Chondrocyte (in vitro differentiated cells): ENCODE results near the gene LARP4B. TPM values are rescaled to one million over a fixed set of nuclear protein-coding genes. Genes with fewer than 3 reads are reported as not detected.

Experiments used
- DNase-seq: peaks from one replicate; pipeline ENCODE4 v3.0.0; 2021; ENCODE audit warnings: mixed read lengths, low spot score
- H3K27ac Mint-ChIP-seq: one replicate; pipeline ENCODE4 v1.8.0; 2021; ENCODE audit warnings: mild to moderate bottlenecking, moderate library complexity, mixed read lengths; ENCODE audit not compliant: unreplicated experiment
- H3K27me3 Mint-ChIP-seq: 2 replicates; pipeline ENCODE4 v1.8.0; 2021; ENCODE audit warnings: low read depth, mixed read lengths
- H3K36me3 Mint-ChIP-seq: 2 replicates; pipeline ENCODE4 v1.8.0; 2021; ENCODE audit warnings: low read depth, mixed read lengths
- H3K4me1 Mint-ChIP-seq: 2 replicates; pipeline ENCODE4 v1.8.0; 2021; ENCODE audit warnings: low read depth, mild to moderate bottlenecking, mixed read lengths
- H3K4me3 Mint-ChIP-seq: one replicate; pipeline ENCODE4 v1.8.0; 2021; ENCODE audit warnings: mild to moderate bottlenecking, moderate library complexity, mixed read lengths; ENCODE audit not compliant: unreplicated experiment
- H3K9me3 Mint-ChIP-seq: 2 replicates; pipeline ENCODE4 v1.8.0; 2021; ENCODE audit warnings: low read depth, mixed read lengths
- total RNA-seq: library from RNA; stranded (reverse); gene quantifications from 3 replicates; pipeline ENCODE4 v1.2.1, GENCODE V29; 2021
- TF ChIP-seq, protein P1 (sequence below): fragments of 200-600 bp; sonication (generic); IDR thresholded peaks from 2 replicates; pipeline ENCODE4 v1.5.0; 2021; ENCODE audit warnings: antibody characterized with exemption, mild to moderate bottlenecking, moderate library complexity

The LARP4B gene
- total RNA-seq, 1 donor from 2014 or later = 67.1 TPM

DNA sequence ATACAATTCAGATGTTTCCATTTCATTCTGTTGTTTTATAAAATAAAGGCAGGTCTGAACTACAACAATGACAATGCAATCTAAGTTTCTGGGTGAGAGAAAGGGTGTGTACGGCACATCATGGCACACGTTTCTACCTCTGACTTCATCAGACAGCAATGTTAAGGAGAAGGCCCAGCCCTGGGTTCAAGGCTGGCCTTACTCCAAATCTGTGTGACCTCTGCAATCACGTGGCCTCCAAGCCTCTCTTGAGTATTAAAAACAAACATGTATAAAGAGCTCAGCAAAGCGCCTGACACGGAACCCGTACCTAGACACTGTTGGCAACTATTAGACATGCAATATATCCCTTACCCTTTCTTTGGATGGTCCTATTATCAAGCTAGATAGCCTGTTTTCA is 114.1 kb downstream of the LARP4B start:
- H3K36me3 Mint-ChIP-seq = peaks cover 36% of the 10 kb centered on the region
- H3K27ac Mint-ChIP-seq = peak overlapping the region; percentile 41
- no peak overlapping the region for H3K4me3 Mint-ChIP-seq
- DNase-seq = no peak
- H3K9me3 Mint-ChIP-seq = no peaks in the 10 kb centered on the region
- H3K4me1 Mint-ChIP-seq = peaks cover 35% of the 10 kb centered on the region
- TF ChIP-seq, protein P1, sequence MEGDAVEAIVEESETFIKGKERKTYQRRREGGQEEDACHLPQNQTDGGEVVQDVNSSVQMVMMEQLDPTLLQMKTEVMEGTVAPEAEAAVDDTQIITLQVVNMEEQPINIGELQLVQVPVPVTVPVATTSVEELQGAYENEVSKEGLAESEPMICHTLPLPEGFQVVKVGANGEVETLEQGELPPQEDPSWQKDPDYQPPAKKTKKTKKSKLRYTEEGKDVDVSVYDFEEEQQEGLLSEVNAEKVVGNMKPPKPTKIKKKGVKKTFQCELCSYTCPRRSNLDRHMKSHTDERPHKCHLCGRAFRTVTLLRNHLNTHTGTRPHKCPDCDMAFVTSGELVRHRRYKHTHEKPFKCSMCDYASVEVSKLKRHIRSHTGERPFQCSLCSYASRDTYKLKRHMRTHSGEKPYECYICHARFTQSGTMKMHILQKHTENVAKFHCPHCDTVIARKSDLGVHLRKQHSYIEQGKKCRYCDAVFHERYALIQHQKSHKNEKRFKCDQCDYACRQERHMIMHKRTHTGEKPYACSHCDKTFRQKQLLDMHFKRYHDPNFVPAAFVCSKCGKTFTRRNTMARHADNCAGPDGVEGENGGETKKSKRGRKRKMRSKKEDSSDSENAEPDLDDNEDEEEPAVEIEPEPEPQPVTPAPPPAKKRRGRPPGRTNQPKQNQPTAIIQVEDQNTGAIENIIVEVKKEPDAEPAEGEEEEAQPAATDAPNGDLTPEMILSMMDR = no peak
- no peaks in the 10 kb centered on the region for H3K27me3 Mint-ChIP-seq

DNA sequence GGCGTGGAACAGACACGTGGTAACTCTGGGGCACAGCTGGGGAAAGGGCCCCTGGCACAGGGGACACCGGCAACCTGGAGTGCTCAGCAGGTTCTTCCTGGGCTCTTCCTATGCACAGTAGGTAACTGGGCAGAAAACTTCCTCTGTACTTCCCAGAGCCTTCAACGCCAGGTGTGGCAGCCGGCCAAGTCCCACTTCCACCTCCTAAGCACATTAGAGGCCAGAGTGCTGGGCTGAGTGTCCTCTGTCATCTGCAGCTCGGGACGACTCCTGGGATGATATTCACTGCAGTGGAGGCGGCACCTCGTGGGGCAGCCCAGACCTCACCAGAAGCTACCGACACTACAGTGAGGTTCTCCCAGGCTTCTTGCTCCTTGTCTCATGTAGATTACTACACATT is 114.5 kb downstream of the LARP4B start:
- H3K27ac Mint-ChIP-seq = peak overlapping the region; percentile 41
- H3K4me3 Mint-ChIP-seq = no peak overlapping the region
- peaks cover 39% of the 10 kb centered on the region for H3K36me3 Mint-ChIP-seq
- H3K4me1 Mint-ChIP-seq = peaks cover 35% of the 10 kb centered on the region
- H3K9me3 Mint-ChIP-seq = no peaks in the 10 kb centered on the region
- DNase-seq = no peak
- TF ChIP-seq, protein P1 = no peak
- no peaks in the 10 kb centered on the region for H3K27me3 Mint-ChIP-seq

DNA sequence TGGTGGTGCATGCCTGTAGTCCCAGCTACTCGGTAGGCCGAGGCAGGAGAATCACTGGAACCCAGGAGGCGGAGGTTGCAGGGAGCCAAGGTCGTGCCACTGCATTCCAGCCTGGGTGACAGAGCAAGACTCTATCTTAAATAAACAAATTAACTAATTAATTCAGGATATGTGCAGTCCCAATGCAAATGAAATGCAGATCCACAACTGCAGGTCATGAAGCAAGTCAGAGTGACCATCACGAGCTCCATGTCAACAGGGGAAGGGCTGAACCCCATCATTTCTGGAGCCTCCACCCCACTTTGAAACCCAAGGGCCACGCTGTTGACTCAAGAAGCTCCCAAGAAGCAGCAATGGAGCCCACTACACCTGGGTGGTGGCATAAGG is 115.4 kb downstream of the LARP4B start:
- H3K4me1 Mint-ChIP-seq = peaks cover 33% of the 10 kb centered on the region
- H3K9me3 Mint-ChIP-seq = no peaks in the 10 kb centered on the region
- TF ChIP-seq, protein P1 = no peak
- H3K4me3 Mint-ChIP-seq = no peak overlapping the region
- DNase-seq = no peak
- H3K36me3 Mint-ChIP-seq = peaks cover 39% of the 10 kb centered on the region
- no peaks in the 10 kb centered on the region for H3K27me3 Mint-ChIP-seq
- no peak overlapping the region for H3K27ac Mint-ChIP-seq

DNA sequence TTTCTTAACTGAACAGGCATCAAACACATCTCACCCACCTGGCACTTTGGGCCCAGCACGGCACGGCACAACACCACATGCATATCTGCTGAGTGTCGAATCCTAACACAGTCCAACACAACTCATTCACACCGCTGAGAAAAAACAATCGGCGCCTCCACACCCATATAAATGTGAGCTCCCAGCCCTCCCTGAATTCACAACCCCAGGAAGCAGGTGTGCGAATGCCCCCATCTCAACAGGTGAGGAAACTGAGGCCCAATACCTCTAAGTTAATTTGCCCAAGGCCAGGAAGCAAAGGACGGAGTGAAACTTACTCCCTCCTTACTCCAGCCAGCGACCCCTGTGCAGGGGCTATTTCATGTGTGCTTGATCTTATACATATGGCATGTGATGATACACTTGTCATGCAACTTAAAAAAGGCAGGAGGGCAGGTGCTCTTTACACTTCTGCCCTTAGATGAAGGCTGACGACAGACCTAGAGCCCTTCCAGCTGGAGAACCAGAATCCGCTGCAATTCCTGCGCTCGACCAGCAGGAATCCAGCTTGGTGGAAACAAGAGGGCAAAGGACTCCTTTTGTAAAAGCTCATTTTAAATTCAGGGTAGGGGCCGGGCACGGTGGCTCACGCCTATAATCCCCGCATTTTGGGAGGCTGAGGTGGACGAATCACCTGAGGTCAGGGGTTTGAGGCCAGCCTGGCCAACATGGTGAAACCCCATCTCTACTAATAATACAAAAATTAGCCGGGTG is 116.0 kb downstream of the LARP4B start:
- Mint-ChIP-seq H3K9me3 (no peaks in the 10 kb centered on the region), H3K36me3 (peaks cover 33% of the 10 kb centered on the region), H3K4me1 (peaks cover 30% of the 10 kb centered on the region), H3K4me3 (no peak overlapping the region), H3K27ac (no peak overlapping the region), H3K27me3 (no peaks in the 10 kb centered on the region)
- TF ChIP-seq, protein P1 = peak; percentile 46
- DNase-seq = no peak

DNA sequence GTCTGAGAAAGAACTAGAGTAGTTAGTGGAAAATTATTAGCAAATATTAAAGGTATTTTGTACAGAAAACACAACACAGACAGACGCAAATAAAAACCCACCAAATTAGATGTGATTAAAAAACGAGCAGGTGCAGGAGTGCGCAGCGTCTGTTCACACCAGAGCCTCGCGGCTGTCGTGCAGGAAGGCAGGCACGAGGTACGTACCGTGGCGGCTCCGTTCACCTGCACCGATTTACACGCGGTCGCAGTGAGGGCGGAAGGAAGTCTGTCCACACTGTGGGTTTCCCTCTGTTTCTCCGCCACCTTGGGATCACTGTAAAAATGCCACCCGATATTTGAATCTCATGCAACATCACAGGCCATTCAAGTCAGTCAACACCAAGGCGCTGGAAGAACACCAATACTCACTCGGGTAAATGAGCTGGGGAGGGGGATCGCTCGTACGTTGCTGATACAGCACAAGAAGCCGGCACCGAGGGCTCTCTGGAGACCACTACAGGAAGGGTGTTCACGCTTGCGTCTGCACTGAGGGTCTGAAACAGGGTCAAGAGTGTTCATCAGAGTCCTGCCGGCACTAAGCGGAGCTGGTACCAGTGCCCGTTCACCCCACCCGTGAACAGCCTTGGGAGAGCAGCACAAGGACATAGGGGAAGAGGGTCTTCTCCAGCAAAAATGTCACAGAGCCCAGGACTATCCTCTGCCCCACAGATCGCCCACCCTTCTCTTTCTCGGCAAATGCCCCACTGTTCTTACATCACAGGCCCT is 116.8 kb downstream of the LARP4B start:
- H3K27ac Mint-ChIP-seq = no peak overlapping the region

More for the DNA sequence above, 116.8 kb downstream of the LARP4B start:
- peaks cover 26% of the 10 kb centered on the region for H3K4me1 Mint-ChIP-seq
- no peak for DNase-seq
- TF ChIP-seq, protein P1 = no peak
- H3K27me3 Mint-ChIP-seq = no peaks in the 10 kb centered on the region
- H3K4me3 Mint-ChIP-seq = no peak overlapping the region
- peaks cover 29% of the 10 kb centered on the region for H3K36me3 Mint-ChIP-seq
- H3K9me3 Mint-ChIP-seq = no peaks in the 10 kb centered on the region
